ENCODE data around the gene PRSS21. TPM values are rescaled to one million over a fixed set of nuclear protein-coding genes. Genes with fewer than 3 reads are reported as not detected.
A peak's percentile ranks its signal among the peaks of the same experiment; 100 is the strongest.

The PRSS21 gene
- total RNA-seq, 1 donor from 2014 or later, result 26.5 TPM

GRCh38 chr16:2818272-2818876, 1.3 kb downstream of the PRSS21 start:
- TF ChIP-seq CTCF (IDR thresholded peaks at IDR 0.05), result no peak
- Histone ChIP-seq H3K36me3 (no peaks in the 10 kb centered on the region), H3K9me3 (no peaks in the 10 kb centered on the region), H3K27ac (no peak overlapping the region), H3K4me3 (no peak overlapping the region), H3K27me3 (ENCODE audit: low read depth) (peaks cover 22% of the 10 kb centered on the region), H3K4me1 (no peaks in the 10 kb centered on the region)
- DNase-seq, result peak; percentile 29
- ATAC-seq, result no peak
- intact Hi-C loops (cut with DNase I), result no loop called here

- Histone ChIP-seq H3K4me1 (no peaks in the 10 kb centered on the region), H3K27ac (no peak overlapping the region), H3K9me3 (no peaks in the 10 kb centered on the region), H3K27me3 (ENCODE audit: low read depth) (peaks cover 18% of the 10 kb centered on the region), H3K4me3 (no peak overlapping the region), H3K36me3 (no peaks in the 10 kb centered on the region)
- TF ChIP-seq CTCF (IDR thresholded peaks at IDR 0.05), result no peak
- ATAC-seq, result no peak
- intact Hi-C loops (cut with DNase I), result no loop called here
- DNase-seq, result peak; percentile 16
Observed at GRCh38 chr16:2819179-2819938, 2.3 kb downstream of the PRSS21 start.

- no peak for TF ChIP-seq CTCF (IDR thresholded peaks at IDR 0.05)
- ATAC-seq, result no peak
- Histone ChIP-seq H3K27ac (no peak overlapping the region), H3K4me1 (no peaks in the 10 kb centered on the region), H3K27me3 (ENCODE audit: low read depth) (peaks cover 15% of the 10 kb centered on the region), H3K36me3 (no peaks in the 10 kb centered on the region), H3K9me3 (no peaks in the 10 kb centered on the region), H3K4me3 (no peak overlapping the region)
- peak; percentile 40 for DNase-seq
- intact Hi-C loops (cut with DNase I), result no loop called here
Observed at GRCh38 chr16:2819939-2820835, 3.1 kb downstream of the PRSS21 start.

- intact Hi-C loops (cut with DNase I), result no loop called here
- Histone ChIP-seq H3K9me3 (no peaks in the 10 kb centered on the region), H3K4me3 (no peak overlapping the region), H3K4me1 (no peaks in the 10 kb centered on the region), H3K36me3 (no peaks in the 10 kb centered on the region), H3K27me3 (ENCODE audit: low read depth) (peaks cover 21% of the 10 kb centered on the region), H3K27ac (no peak overlapping the region)
- no peak for TF ChIP-seq CTCF (IDR thresholded peaks at IDR 0.05)
- DNase-seq (peak; percentile 15), ATAC-seq (no peak)
Observed at GRCh38 chr16:2820836-2821486, 3.9 kb downstream of the PRSS21 start.

- DNase-seq (peak; percentile 31), ATAC-seq (no peak)
- no peak for TF ChIP-seq CTCF (IDR thresholded peaks at IDR 0.05)
Observed at GRCh38 chr16:2821487-2822157, 4.6 kb downstream of the PRSS21 start.

More at GRCh38 chr16:2821487-2822157, 4.6 kb downstream of the PRSS21 start:
- no peak overlapping the region for H3K27ac ChIP-seq
- intact Hi-C loops (cut with DNase I), result no loop called here
- no peaks in the 10 kb centered on the region for H3K4me1 ChIP-seq
- H3K27me3 ChIP-seq (ENCODE audit: low read depth), result peaks cover 21% of the 10 kb centered on the region
- no peak overlapping the region for H3K4me3 ChIP-seq
- no peaks in the 10 kb centered on the region for H3K9me3 ChIP-seq
- H3K36me3 ChIP-seq, result no peaks in the 10 kb centered on the region
